ENCODE measurements around the gene CYP4F8. TPM values are rescaled to one million over a fixed set of nuclear protein-coding genes. Genes with fewer than 3 reads are reported as not detected.

CYP4F8 gene
- total RNA-seq, 2 experiments from 2014 or later: not detected

DNA sequence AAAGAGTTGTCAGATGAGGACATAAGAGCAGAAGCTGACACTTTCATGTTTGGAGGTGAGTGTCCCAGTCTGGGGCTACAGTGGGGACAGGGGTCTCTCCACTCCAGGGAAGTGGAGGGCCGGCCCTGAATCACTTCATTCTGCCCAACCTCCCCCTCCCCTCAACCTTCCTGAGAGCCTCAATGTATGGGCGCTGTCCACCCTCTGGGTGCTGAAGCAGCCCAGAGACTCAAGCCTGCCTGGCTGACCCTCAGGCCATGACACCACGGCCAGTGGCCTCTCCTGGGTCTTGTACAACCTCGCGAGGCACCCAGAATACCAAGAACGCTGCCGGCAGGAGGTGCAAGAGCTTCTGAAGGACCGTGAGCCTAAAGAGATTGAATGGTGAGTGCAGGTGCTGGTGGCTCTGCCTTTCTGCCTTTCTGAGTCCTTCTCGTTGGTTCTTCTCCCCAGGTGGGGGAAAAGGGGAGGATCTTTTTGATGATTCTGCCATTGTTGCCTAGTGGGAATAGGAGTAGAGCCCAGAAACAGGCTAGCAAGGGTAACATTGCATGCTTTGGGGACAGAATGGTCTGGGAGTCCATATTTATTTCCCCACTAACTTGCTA is 8.8 kb downstream of the CYP4F8 start:
- no peak overlapping the region for H2AFZ ChIP-seq (ENCODE audit: low read length)
- TF ChIP-seq EZH2phosphoT487 (IDR thresholded peaks at IDR 0.05; ENCODE audit: borderline replicate concordance, low read depth, low read length): no peak
- TF ChIP-seq, protein P1, sequence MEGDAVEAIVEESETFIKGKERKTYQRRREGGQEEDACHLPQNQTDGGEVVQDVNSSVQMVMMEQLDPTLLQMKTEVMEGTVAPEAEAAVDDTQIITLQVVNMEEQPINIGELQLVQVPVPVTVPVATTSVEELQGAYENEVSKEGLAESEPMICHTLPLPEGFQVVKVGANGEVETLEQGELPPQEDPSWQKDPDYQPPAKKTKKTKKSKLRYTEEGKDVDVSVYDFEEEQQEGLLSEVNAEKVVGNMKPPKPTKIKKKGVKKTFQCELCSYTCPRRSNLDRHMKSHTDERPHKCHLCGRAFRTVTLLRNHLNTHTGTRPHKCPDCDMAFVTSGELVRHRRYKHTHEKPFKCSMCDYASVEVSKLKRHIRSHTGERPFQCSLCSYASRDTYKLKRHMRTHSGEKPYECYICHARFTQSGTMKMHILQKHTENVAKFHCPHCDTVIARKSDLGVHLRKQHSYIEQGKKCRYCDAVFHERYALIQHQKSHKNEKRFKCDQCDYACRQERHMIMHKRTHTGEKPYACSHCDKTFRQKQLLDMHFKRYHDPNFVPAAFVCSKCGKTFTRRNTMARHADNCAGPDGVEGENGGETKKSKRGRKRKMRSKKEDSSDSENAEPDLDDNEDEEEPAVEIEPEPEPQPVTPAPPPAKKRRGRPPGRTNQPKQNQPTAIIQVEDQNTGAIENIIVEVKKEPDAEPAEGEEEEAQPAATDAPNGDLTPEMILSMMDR (conservative IDR thresholded peaks at IDR 0.05; ENCODE audit: low read length): no peak
- no peak for DNase-seq (ENCODE audit: low spot score)
- no peaks in the 10 kb centered on the region for H4K20me1 ChIP-seq (ENCODE audit: insufficient read depth, low read length)
- intact Hi-C loops (cut with micrococcal nuclease; ENCODE audit: unreplicated experiment): loop anchor here (10.0 kb wide), 1 partner anchor 361 kb away; no protein-coding TSS in a partner anchor
- H3K9me2 ChIP-seq (ENCODE audit: insufficient read depth, low read length): no peaks in the 10 kb centered on the region
- no peak overlapping the region for H3K4me2 ChIP-seq (ENCODE audit: low read length)
- no peak overlapping the region for H3K27ac ChIP-seq (ENCODE audit: low read depth, low read length, poor library complexity, severe bottlenecking)
- POLR2A ChIA-PET: no interaction called here
- no peak overlapping the region for H3K4me3 ChIP-seq (ENCODE audit: low read depth, low read length, poor library complexity, severe bottlenecking)
- H3K79me2 ChIP-seq (ENCODE audit: insufficient read depth, low read depth, low read length): no peaks in the 10 kb centered on the region
- no peaks in the 10 kb centered on the region for H3K4me1 ChIP-seq (ENCODE audit: insufficient read depth, low read length, poor library complexity, severe bottlenecking)
- no TSS peak for BruUV-seq (replicated peaks)
- CTCF ChIA-PET (ENCODE audit: unreplicated experiment): no interaction called here
- H3K36me3 ChIP-seq (ENCODE audit: insufficient read depth, low read length): no peaks in the 10 kb centered on the region
- H3K9me3 ChIP-seq (ENCODE audit: low read length): no peaks in the 10 kb centered on the region

DNA sequence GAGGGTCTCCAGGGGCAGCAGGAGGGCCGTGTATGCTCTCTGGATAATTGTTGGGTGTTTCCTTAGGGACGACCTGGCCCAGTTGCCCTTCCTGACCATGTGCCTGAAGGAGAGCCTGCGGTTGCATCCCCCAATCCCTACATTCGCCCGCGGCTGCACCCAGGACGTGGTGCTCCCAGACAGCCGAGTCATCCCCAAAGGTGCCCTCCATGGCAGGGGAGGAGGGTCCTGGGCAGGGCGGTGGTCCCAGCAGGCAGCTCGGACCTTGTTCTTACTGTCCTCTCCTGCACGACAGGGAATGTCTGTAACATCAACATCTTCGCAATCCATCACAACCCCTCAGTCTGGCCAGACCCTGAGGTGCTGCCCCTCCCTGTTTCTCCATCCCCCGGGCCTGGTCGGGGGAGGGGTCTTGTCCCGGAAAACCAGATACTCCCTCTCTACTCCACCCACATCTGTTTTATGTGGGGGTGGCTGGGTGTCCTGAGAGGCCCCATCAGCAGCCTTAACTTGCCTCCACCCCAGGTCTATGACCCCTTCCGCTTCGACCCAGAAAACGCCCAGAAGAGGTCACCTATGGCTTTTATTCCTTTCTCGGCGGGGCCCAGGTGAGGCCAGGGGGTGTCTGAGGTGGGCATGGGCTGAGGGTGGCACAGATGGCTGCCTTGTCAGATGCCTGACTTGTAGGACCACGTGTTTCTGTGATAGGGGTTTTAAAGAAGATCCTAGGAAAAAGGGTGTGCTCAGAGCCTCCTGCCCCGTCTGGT is 13.4 kb downstream of the CYP4F8 start:
- Histone ChIP-seq H3K9me2 (ENCODE audit: insufficient read depth, low read length) (no peaks in the 10 kb centered on the region), H3K79me2 (ENCODE audit: insufficient read depth, low read depth, low read length) (no peaks in the 10 kb centered on the region), H2AFZ (ENCODE audit: low read length) (no peak overlapping the region), H4K20me1 (ENCODE audit: insufficient read depth, low read length) (no peaks in the 10 kb centered on the region), H3K4me2 (ENCODE audit: low read length) (no peak overlapping the region), H3K27ac (ENCODE audit: low read depth, low read length, poor library complexity, severe bottlenecking) (no peak overlapping the region), H3K9me3 (ENCODE audit: low read length) (no peaks in the 10 kb centered on the region), H3K4me1 (ENCODE audit: insufficient read depth, low read length, poor library complexity, severe bottlenecking) (no peaks in the 10 kb centered on the region), H3K4me3 (ENCODE audit: low read depth, low read length, poor library complexity, severe bottlenecking) (no peak overlapping the region), H3K36me3 (ENCODE audit: insufficient read depth, low read length) (no peaks in the 10 kb centered on the region)
- intact Hi-C loops (cut with micrococcal nuclease; ENCODE audit: unreplicated experiment): loop anchor here (1.0 to 10.0 kb wide), 3 partner anchors 356 to 554 kb away; no protein-coding TSS in a partner anchor
- no peak for DNase-seq (ENCODE audit: low spot score)
- CTCF ChIA-PET (ENCODE audit: unreplicated experiment): no interaction called here
- TF ChIP-seq EZH2phosphoT487 (IDR thresholded peaks at IDR 0.05; ENCODE audit: borderline replicate concordance, low read depth, low read length): no peak
- TF ChIP-seq, protein P1 (conservative IDR thresholded peaks at IDR 0.05; ENCODE audit: low read length): no peak
- BruUV-seq (replicated peaks): no TSS peak
- POLR2A ChIA-PET: no interaction called here
